CD4-positive, alpha-beta T cell treated with Interleukin-1 beta for 1 hour (primary cell): Measurements from ENCODE around the gene CIRBP.
"Not testable (repeated sequence)": the region's sequence is repeated elsewhere in the genome, so short reads cannot be mapped to it uniquely, and the experiment has no call there.

Experiments used
- DNase-seq, 2 donors: peaks; one replicate each; pipeline ENCODE4 v3.0.0-alpha.2; 2020 to 2022

Gene CIRBP

GRCh38 chr19:1315470-1316166 is 46.5 kb downstream of the CIRBP start:
- peak in 1 of 2 donors; percentile 27 for DNase-seq

- DNase-seq, result no peak
These were observed 47.3 kb downstream of the CIRBP start for GRCh38 chr19:1316466-1316865.

GRCh38 chr19:1317274-1318003 is 48.3 kb downstream of the CIRBP start:
- DNase-seq, result no peak

GRCh38 chr19:1318678-1319471 is 49.7 kb downstream of the CIRBP start:
- DNase-seq, result no peak

- DNase-seq, result not testable (repeated sequence)
These were observed 51.1 kb downstream of the CIRBP start for GRCh38 chr19:1320282-1320650.

- DNase-seq, result no peak
These were observed 52.4 kb downstream of the CIRBP start for GRCh38 chr19:1321539-1321938.

GRCh38 chr19:1322198-1322981 is 53.3 kb downstream of the CIRBP start:
- DNase-seq, result no peak

GRCh38 chr19:1324249-1324805 is 55.2 kb downstream of the CIRBP start:
- DNase-seq, result no peak
